Measurements from ENCODE around the gene SEL1L2. TPM values are rescaled to one million over a fixed set of nuclear protein-coding genes. Genes with fewer than 3 reads are reported as not detected.

Gene SEL1L2
- total RNA-seq, 4 donors from 2014 or later, result not detected

DNA sequence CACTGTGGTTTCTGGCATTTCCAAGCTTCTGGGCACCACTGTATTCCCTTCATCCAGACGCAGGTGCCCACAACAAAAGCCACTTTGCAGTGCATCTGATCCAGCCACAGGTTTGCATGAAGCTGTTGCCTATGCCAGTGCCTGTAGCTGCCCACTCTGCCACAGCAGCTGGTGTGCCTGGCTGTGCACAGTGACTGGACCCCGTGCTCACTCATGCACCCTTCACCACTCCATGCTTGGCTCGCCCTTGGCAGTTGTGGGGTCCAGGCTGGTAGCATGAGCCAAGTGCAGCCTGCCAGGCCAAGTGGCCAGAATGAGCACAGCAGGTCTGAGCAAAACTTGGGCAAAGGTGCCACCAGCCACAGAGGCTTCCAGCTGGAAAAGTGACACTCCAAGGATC is 42.7 kb downstream of the SEL1L2 start:
- Histone ChIP-seq H3K4me3 (no peak overlapping the region), H3K27ac (no peak overlapping the region), H3K4me1 (no peaks in the 10 kb centered on the region), H3K9me3 (no peaks in the 10 kb centered on the region), H3K27me3 (no peaks in the 10 kb centered on the region), H3K36me3 (no peaks in the 10 kb centered on the region)
- TF ChIP-seq, protein P1, sequence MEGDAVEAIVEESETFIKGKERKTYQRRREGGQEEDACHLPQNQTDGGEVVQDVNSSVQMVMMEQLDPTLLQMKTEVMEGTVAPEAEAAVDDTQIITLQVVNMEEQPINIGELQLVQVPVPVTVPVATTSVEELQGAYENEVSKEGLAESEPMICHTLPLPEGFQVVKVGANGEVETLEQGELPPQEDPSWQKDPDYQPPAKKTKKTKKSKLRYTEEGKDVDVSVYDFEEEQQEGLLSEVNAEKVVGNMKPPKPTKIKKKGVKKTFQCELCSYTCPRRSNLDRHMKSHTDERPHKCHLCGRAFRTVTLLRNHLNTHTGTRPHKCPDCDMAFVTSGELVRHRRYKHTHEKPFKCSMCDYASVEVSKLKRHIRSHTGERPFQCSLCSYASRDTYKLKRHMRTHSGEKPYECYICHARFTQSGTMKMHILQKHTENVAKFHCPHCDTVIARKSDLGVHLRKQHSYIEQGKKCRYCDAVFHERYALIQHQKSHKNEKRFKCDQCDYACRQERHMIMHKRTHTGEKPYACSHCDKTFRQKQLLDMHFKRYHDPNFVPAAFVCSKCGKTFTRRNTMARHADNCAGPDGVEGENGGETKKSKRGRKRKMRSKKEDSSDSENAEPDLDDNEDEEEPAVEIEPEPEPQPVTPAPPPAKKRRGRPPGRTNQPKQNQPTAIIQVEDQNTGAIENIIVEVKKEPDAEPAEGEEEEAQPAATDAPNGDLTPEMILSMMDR (IDR thresholded peaks at IDR 0.05), result no peak
- TF ChIP-seq POLR2A (IDR thresholded peaks at IDR 0.05), result no peak
- DNase-seq, result no peak

DNA sequence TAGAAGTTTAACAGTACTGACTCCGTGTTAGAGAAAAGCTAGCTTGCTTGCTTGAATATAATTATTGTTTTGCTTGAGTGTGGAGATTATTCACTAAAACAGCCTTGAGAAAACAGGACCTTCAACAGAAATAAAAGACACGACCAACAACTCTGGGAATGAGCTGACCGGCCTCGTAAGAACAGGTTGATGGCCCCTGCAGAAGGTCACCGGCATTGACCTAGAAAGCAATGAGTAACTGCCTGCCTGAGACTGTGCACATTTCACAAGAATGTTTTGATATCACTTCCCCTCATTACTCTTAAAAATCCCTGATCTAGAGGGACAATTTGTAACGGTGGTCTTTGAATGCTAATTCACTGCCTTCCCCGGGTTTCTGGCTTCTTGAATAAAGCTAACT is 49.4 kb downstream of the SEL1L2 start:
- Histone ChIP-seq H3K4me3 (no peak overlapping the region), H3K27me3 (no peaks in the 10 kb centered on the region), H3K27ac (no peak overlapping the region), H3K4me1 (no peaks in the 10 kb centered on the region), H3K9me3 (no peaks in the 10 kb centered on the region), H3K36me3 (no peaks in the 10 kb centered on the region)
- TF ChIP-seq, protein P1 (IDR thresholded peaks at IDR 0.05), result no peak
- no peak for TF ChIP-seq POLR2A (IDR thresholded peaks at IDR 0.05)
- no peak for DNase-seq

DNA sequence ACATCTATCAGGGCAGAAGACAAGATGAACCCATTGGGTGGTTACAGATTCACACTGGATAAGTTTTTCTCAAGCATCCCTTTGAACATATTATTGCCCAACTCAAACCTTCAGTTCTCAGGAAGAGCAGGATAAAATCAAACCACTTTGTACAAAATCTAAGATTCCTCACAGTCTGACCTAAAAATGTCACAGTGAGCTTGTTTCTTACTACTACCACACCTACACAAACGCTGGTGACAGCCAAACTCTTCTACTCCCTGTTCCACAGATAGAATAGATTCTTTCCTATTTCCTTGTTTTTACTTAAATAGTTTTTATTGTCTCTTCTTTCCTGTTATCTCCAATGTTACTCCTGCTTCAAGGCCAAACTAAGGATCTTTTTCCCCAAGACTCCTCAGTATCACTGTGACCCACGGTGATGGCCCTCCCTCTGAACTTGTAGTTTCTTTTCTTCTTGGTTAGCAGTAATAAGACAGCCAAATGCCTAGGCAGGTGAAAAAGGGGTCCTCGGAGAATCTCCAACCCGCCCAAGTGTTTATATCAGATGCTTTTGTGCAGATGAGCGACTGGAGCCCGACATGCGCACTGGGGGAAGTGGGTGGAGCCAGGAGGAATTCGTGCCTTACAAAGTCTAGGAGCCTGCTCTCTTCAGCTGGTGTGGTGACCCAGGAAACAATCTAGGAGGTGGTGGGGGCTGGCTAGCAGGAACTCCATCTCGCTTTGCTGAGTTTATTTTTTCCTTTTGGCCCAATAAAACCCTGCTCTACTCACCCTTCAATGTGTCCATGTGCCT is 53.4 kb downstream of the SEL1L2 start:
- no peak overlapping the region for H3K27ac ChIP-seq
- no peak overlapping the region for H3K4me3 ChIP-seq
- H3K36me3 ChIP-seq, result no peaks in the 10 kb centered on the region
- H3K4me1 ChIP-seq, result no peaks in the 10 kb centered on the region
- H3K27me3 ChIP-seq, result no peaks in the 10 kb centered on the region
- H3K9me3 ChIP-seq, result no peaks in the 10 kb centered on the region
- DNase-seq, result no peak
- TF ChIP-seq POLR2A (IDR thresholded peaks at IDR 0.05), result no peak
- TF ChIP-seq, protein P1 (IDR thresholded peaks at IDR 0.05), result no peak

GRCh38 chr20:13934992-13935894 is 55.2 kb downstream of the SEL1L2 start:
- H3K27me3 ChIP-seq, result no peaks in the 10 kb centered on the region
- H3K9me3 ChIP-seq, result no peaks in the 10 kb centered on the region
- TF ChIP-seq, protein P1 (IDR thresholded peaks at IDR 0.05), result no peak
- TF ChIP-seq POLR2A (IDR thresholded peaks at IDR 0.05), result no peak
- H3K4me3 ChIP-seq, result no peak overlapping the region
- DNase-seq, result no peak
- H3K36me3 ChIP-seq, result no peaks in the 10 kb centered on the region
- no peak overlapping the region for H3K27ac ChIP-seq
- H3K4me1 ChIP-seq, result no peaks in the 10 kb centered on the region

DNA sequence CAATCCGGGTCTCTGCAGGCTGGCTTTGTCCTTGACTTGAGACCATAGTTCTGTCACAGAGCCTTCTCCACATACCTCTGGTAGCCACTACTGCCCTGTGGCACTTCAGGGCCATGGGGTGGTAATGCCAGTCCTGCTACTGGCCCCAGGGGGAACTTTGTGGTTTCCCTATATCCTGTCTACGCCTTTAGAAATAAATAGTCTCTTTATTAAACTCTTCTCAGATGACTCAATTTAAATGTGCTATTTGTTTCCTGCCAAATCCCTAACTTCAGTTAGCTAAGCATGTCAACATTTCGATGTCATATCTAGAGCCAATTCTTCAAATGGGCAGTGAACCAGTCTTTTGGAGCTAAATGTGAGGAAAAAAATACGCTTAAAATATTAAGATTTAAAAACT is 60.1 kb downstream of the SEL1L2 start:
- Histone ChIP-seq H3K4me1 (no peaks in the 10 kb centered on the region), H3K36me3 (no peaks in the 10 kb centered on the region), H3K27ac (no peak overlapping the region), H3K9me3 (no peaks in the 10 kb centered on the region), H3K4me3 (no peak overlapping the region), H3K27me3 (no peaks in the 10 kb centered on the region)
- DNase-seq, result no peak
- TF ChIP-seq, protein P1 (IDR thresholded peaks at IDR 0.05), result no peak
- TF ChIP-seq POLR2A (IDR thresholded peaks at IDR 0.05), result no peak

All from Peyer's patch (tissue), 4 donors.